Measurements from ENCODE around the gene MYO1D.

DNA sequence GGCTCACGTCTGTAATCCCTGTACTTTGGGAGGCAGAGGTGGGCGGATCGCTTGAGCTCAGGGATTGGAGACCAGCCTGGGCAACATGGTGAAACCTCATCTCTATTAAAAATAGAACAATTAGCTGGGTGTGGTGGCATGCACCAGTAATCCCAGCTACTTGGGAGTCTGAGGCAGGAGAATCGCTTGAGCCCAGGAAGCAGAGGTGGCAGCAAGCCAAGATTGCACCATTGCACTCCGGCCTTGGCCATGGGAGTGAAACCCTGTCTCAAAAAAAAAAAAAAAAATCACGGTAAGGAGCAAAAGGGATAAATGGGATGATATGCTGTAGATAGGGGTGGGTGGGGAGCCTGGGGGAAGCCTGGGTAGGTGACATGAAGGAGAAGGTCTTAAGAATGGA lies 30.7 kb upstream of the MYO1D start:
- TF ChIP-seq, protein P1, sequence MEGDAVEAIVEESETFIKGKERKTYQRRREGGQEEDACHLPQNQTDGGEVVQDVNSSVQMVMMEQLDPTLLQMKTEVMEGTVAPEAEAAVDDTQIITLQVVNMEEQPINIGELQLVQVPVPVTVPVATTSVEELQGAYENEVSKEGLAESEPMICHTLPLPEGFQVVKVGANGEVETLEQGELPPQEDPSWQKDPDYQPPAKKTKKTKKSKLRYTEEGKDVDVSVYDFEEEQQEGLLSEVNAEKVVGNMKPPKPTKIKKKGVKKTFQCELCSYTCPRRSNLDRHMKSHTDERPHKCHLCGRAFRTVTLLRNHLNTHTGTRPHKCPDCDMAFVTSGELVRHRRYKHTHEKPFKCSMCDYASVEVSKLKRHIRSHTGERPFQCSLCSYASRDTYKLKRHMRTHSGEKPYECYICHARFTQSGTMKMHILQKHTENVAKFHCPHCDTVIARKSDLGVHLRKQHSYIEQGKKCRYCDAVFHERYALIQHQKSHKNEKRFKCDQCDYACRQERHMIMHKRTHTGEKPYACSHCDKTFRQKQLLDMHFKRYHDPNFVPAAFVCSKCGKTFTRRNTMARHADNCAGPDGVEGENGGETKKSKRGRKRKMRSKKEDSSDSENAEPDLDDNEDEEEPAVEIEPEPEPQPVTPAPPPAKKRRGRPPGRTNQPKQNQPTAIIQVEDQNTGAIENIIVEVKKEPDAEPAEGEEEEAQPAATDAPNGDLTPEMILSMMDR (IDR thresholded peaks at IDR 0.05): no peak
- no peak for TF ChIP-seq POLR2A (IDR thresholded peaks at IDR 0.05)
